Mesendoderm (in vitro differentiated cells): Measurements from ENCODE around the gene KRTAP29-1.

Experiments used
- DNase-seq: peaks from one replicate; pipeline ENCODE4 v3.0.0; 2013
- H2AK5ac ChIP-seq: 2 replicates; pipeline ENCODE4 v1.6.1; 2013; ENCODE audit warnings: low read length, inconsistent platforms
- H2BK120ac ChIP-seq: 2 replicates; pipeline ENCODE4 v1.6.1; 2013; ENCODE audit warnings: low read depth, mild to moderate bottlenecking, low read length, moderate library complexity, mixed read lengths
- H2BK15ac ChIP-seq: replicated peaks from 2 replicates; pipeline ENCODE4 v1.6.1; 2013; ENCODE audit warnings: low read depth, mild to moderate bottlenecking, moderate library complexity
- H2BK5ac ChIP-seq: 2 replicates; pipeline ENCODE4 v1.6.1; 2013; ENCODE audit warnings: low read length, inconsistent platforms
- H3K18ac ChIP-seq: 2 replicates; pipeline ENCODE4 v1.6.1; 2013; ENCODE audit warnings: mild to moderate bottlenecking, low read length, mixed read lengths
- H3K23ac ChIP-seq: one replicate; pipeline ENCODE4 v1.6.1; 2013; ENCODE audit warnings: low read length
- H3K27ac ChIP-seq: 2 replicates; pipeline ENCODE4 v1.5.1; 2013; ENCODE audit warnings: low read depth, mild to moderate bottlenecking, inconsistent platforms, low read length, moderate library complexity
- H3K27me3 ChIP-seq: 2 replicates; pipeline ENCODE4 v1.6.1; 2013; ENCODE audit warnings: low read length, control low read depth, mild to moderate bottlenecking, inconsistent platforms; ENCODE audit not compliant: insufficient read depth, poor library complexity
- H3K36me3 ChIP-seq: 2 replicates; pipeline ENCODE4 v1.6.1; 2013; ENCODE audit warnings: low read length, inconsistent platforms; ENCODE audit not compliant: control insufficient read depth, insufficient read depth
- H3K4ac ChIP-seq: one replicate; pipeline ENCODE4 v1.6.1; 2013; ENCODE audit warnings: low read depth, mild to moderate bottlenecking, low read length, moderate library complexity
- H3K4me1 ChIP-seq: 2 replicates; pipeline ENCODE4 v1.6.1; 2013; ENCODE audit warnings: low read depth, low read length, inconsistent platforms; ENCODE audit not compliant: control insufficient read depth
- H3K4me2 ChIP-seq: 2 replicates; pipeline ENCODE4 v1.6.1; 2013; ENCODE audit warnings: low read length
- H3K4me3 ChIP-seq: 2 replicates; pipeline ENCODE4 v1.5.1; 2013; ENCODE audit warnings: mild to moderate bottlenecking, low read length
- H3K56ac ChIP-seq: one replicate; pipeline ENCODE4 v1.6.1; 2013; ENCODE audit warnings: low read length
- H3K79me1 ChIP-seq: 2 replicates; pipeline ENCODE4 v1.6.1; 2013; ENCODE audit warnings: low read length, inconsistent platforms
- H3K79me2 ChIP-seq: 2 replicates; pipeline ENCODE4 v1.6.1; 2013; ENCODE audit warnings: mild to moderate bottlenecking, low read length; ENCODE audit not compliant: control insufficient read depth, insufficient read depth
- H3K9ac ChIP-seq: 2 replicates; pipeline ENCODE4 v1.6.1; 2013; ENCODE audit warnings: low read length, inconsistent platforms
- H4K5ac ChIP-seq: one replicate; pipeline ENCODE4 v1.6.1; 2013; ENCODE audit warnings: low read length
- H4K8ac ChIP-seq: one replicate; pipeline ENCODE4 v1.6.1; 2013; ENCODE audit warnings: low read depth, mild to moderate bottlenecking, control low read depth, low read length, moderate library complexity
- WGBS: extraction: QIAGEN DNeasy Blood & Tissue Kit; methylation state at CpG from one replicate; pipeline ENCODE4 v1.1.7; 2013; ENCODE audit warnings: low lambda C conversion rate, missing lambda C conversion rate; ENCODE audit not compliant: insufficient coverage; ENCODE audit errors: extremely low coverage; 5-methylcytosine and 5-hydroxymethylcytosine counted together

Gene KRTAP29-1

GRCh38 chr17:41301204-41301790 lies 1.4 kb downstream of the KRTAP29-1 start:
- Histone ChIP-seq H3K36me3 (no peaks in the 10 kb centered on the region), H3K79me1 (no peaks in the 10 kb centered on the region)

DNA sequence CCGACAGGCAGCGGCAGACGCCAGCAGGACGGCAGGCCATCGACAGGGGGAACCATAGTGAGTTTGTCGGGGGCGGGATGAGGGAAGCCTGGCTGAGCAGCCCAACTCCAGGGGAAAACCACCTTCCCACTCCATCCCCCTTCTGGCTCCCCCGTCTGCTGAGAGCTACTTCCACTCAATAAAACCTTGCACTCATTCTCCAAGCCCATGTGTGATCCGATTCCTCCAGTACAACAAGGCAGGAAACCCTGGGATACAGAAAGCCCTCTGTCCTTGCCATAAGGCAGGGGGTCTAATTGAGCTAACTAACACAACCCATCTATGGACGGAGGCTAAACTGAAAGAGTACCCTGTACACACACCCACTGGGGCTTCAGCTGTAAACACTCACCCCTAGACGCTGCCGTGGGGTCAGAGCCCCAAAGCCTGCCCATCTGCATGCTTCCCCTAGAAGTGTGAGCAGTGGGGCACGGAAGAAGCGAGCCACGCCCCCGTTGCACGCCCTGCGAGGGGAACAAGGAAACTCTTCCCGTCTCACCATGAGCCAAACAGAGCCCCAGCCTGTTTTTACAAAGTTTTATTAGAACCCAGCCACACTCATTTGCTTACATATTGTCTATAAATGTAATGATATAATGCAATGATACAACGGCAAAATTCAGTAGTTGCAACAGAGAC lies 4.1 kb downstream of the KRTAP29-1 start:
- H3K27me3 ChIP-seq, result no peaks in the 10 kb centered on the region
- no peak overlapping the region for H3K56ac ChIP-seq
- H2BK120ac ChIP-seq, result no peak overlapping the region
- no peak overlapping the region for H2AK5ac ChIP-seq
- H3K36me3 ChIP-seq, result no peaks in the 10 kb centered on the region
- H3K4me1 ChIP-seq, result no peaks in the 10 kb centered on the region
- no peaks in the 10 kb centered on the region for H3K79me1 ChIP-seq
- H3K18ac ChIP-seq, result no peak overlapping the region
- H3K9ac ChIP-seq, result no peak overlapping the region
- H2BK5ac ChIP-seq, result no peak overlapping the region
- H4K8ac ChIP-seq, result no peak overlapping the region
- H3K27ac ChIP-seq, result no peak overlapping the region
- no peak overlapping the region for H3K4me3 ChIP-seq
- no peak overlapping the region for H2BK15ac ChIP-seq
- H3K79me2 ChIP-seq, result no peaks in the 10 kb centered on the region
- H4K5ac ChIP-seq, result no peak overlapping the region
- no CpG with 5 or more reads among the region's 20 CpGs for WGBS
- no peak overlapping the region for H3K23ac ChIP-seq
- DNase-seq, result no peak
- no peak overlapping the region for H3K4me2 ChIP-seq
- no peak overlapping the region for H3K4ac ChIP-seq

More at GRCh38 chr17:41301204-41301790, 1.4 kb downstream of the KRTAP29-1 start:
- Histone ChIP-seq H2BK15ac (no peak overlapping the region), H3K79me2 (no peaks in the 10 kb centered on the region), H2AK5ac (no peak overlapping the region), H3K4ac (no peak overlapping the region), H3K27ac (no peak overlapping the region), H3K27me3 (no peaks in the 10 kb centered on the region), H3K23ac (no peak overlapping the region), H3K9ac (no peak overlapping the region), H2BK5ac (no peak overlapping the region), H3K18ac (no peak overlapping the region), H3K4me3 (no peak overlapping the region), H4K5ac (no peak overlapping the region), H2BK120ac (no peak overlapping the region), H3K4me2 (no peak overlapping the region), H3K4me1 (no peaks in the 10 kb centered on the region), H4K8ac (no peak overlapping the region), H3K56ac (no peak overlapping the region)
- no CpG with 5 or more reads among the region's 5 CpGs for WGBS
- no peak for DNase-seq

GRCh38 chr17:41296846-41297245 lies 5.8 kb downstream of the KRTAP29-1 start:
- DNase-seq, result no peak
- Histone ChIP-seq H3K79me1 (no peaks in the 10 kb centered on the region), H4K8ac (no peak overlapping the region), H3K4me2 (no peak overlapping the region), H3K27ac (no peak overlapping the region), H3K4me1 (no peaks in the 10 kb centered on the region), H3K9ac (no peak overlapping the region), H3K79me2 (no peaks in the 10 kb centered on the region), H3K36me3 (no peaks in the 10 kb centered on the region), H3K23ac (no peak overlapping the region), H2AK5ac (no peak overlapping the region), H3K4ac (no peak overlapping the region), H3K56ac (no peak overlapping the region), H4K5ac (no peak overlapping the region), H3K27me3 (no peaks in the 10 kb centered on the region), H3K18ac (no peak overlapping the region), H2BK5ac (no peak overlapping the region), H3K4me3 (no peak overlapping the region), H2BK15ac (no peak overlapping the region), H2BK120ac (no peak overlapping the region)
- WGBS, result no CpG with 5 or more reads among the region's 1 CpG

DNA sequence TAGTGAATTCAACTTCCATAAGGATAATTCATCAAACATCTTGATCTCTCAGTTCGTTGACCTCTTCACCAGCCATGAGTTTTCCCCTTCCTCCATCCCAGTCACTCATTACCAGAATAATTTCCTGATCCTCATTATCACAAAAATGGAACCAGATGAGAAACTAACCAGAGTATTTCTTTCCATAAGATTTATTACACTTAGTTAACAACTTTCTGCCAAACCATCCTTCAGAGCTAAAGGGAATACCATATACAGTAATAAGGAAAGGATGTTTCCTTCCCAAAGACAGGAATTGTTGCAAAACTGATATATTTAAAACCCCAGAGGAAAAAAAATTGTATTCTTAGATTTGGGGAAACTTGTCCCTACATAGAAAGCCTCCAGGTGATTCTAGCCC lies 8.6 kb downstream of the KRTAP29-1 start:
- Histone ChIP-seq H3K4me2 (no peak overlapping the region), H3K27me3 (no peaks in the 10 kb centered on the region), H3K18ac (no peak overlapping the region), H4K8ac (no peak overlapping the region), H3K4me1 (no peaks in the 10 kb centered on the region), H3K36me3 (no peaks in the 10 kb centered on the region), H3K79me1 (no peaks in the 10 kb centered on the region), H3K56ac (no peak overlapping the region), H3K27ac (no peak overlapping the region), H2BK120ac (no peak overlapping the region), H4K5ac (no peak overlapping the region), H2BK5ac (no peak overlapping the region), H3K9ac (no peak overlapping the region), H3K79me2 (no peaks in the 10 kb centered on the region), H3K23ac (no peak overlapping the region), H3K4me3 (no peak overlapping the region), H2AK5ac (no peak overlapping the region), H3K4ac (no peak overlapping the region), H2BK15ac (no peak overlapping the region)
- no peak for DNase-seq
- WGBS, result no CpG with 5 or more reads among the region's 1 CpG

- Histone ChIP-seq H4K5ac (no peak overlapping the region), H3K56ac (no peak overlapping the region), H3K79me2 (no peaks in the 10 kb centered on the region), H3K27ac (no peak overlapping the region), H2BK5ac (no peak overlapping the region), H3K18ac (no peak overlapping the region), H3K9ac (no peak overlapping the region), H3K27me3 (no peaks in the 10 kb centered on the region), H3K36me3 (no peaks in the 10 kb centered on the region), H2BK15ac (no peak overlapping the region), H3K4me3 (no peak overlapping the region), H3K79me1 (no peaks in the 10 kb centered on the region), H3K4me2 (no peak overlapping the region), H4K8ac (no peak overlapping the region), H3K23ac (no peak overlapping the region), H2AK5ac (no peak overlapping the region), H3K4me1 (no peaks in the 10 kb centered on the region), H2BK120ac (no peak overlapping the region), H3K4ac (no peak overlapping the region)
- DNase-seq, result no peak
- no CpG with 5 or more reads among the region's 3 CpGs for WGBS
These were observed 15.6 kb downstream of the KRTAP29-1 start for GRCh38 chr17:41287050-41287449.

GRCh38 chr17:41284546-41284945 lies 18.1 kb downstream of the KRTAP29-1 start:
- no peak overlapping the region for H3K4me2 ChIP-seq
- H3K79me1 ChIP-seq, result no peaks in the 10 kb centered on the region
- no peak overlapping the region for H3K4me3 ChIP-seq
- H3K27ac ChIP-seq, result no peak overlapping the region
- H4K8ac ChIP-seq, result no peak overlapping the region
- H3K18ac ChIP-seq, result no peak overlapping the region
- H3K23ac ChIP-seq, result no peak overlapping the region
- no peak overlapping the region for H2BK120ac ChIP-seq
- no peak overlapping the region for H3K56ac ChIP-seq
- no peak overlapping the region for H2AK5ac ChIP-seq
- H3K27me3 ChIP-seq, result no peaks in the 10 kb centered on the region
- H3K36me3 ChIP-seq, result no peaks in the 10 kb centered on the region
- H3K4ac ChIP-seq, result no peak overlapping the region
- no peak overlapping the region for H3K9ac ChIP-seq
- H2BK5ac ChIP-seq, result no peak overlapping the region
- no peak overlapping the region for H4K5ac ChIP-seq
- H3K4me1 ChIP-seq, result no peaks in the 10 kb centered on the region
- H2BK15ac ChIP-seq, result no peak overlapping the region
- no peak for DNase-seq
- H3K79me2 ChIP-seq, result no peaks in the 10 kb centered on the region
- WGBS, result no CpG with 5 or more reads among the region's 2 CpGs
